GM19328 (cell line): ENCODE data around the gene PRM2.

Source experiments
- ATAC-seq: cut with Tn5 transposase; IDR thresholded peaks from one replicate; pipeline ENCODE4 v1.9.1; 2021; ENCODE audit warnings: mild to moderate bottlenecking, moderate library complexity; ENCODE audit not compliant: unreplicated experiment

The PRM2 gene

DNA sequence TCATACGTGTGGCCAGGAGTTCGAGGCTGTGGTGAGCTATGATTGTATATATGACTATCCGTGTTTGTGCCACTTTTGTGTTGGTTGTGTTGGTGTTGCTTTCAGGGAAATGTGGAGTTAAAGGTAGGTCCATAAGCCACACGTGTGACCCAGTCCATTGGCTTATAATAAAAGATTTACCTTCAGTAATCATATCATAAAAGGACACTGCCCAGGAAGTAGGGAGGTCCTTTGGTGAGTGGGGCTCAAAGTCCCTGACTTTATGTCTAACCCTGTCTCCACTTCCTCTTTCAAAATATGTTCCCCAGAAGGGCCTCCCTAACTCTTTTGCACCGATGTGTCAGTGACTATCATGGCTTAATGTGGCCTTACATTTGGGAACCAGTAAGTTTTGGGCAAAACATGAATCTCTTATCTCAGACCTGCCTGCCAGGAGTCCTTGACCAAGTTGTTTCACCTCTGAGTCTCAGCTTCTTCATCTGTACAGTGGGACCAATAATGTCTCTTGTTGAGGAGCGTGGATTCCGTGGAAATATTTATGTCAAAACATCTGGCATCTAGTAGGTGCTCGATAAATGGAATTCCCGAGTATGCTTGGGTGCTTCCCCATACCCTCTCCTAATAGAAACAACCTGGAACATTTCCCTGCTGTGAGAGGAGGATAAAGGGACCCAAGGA lies 12.0 kb downstream of the PRM2 start:
- ATAC-seq: no peak

DNA sequence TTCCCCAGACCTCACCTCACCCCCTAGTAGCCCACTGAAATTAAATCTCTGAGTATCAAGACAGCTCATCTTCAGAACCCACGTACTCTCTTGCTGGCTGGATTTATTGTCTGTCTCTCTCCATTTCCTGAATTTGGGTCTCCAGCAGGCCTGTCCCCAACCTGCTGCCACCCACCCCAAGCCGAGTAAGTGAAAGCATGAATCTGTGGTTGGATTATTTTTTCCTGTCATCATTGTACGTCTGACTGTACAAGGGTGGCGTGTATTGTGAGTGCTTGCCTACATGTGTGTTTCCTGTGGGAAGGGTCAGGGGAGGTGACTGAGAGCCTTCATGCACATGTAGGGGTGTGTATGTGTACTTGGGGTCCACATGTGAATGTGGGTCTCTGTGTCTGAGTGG lies 12.5 kb downstream of the PRM2 start:
- ATAC-seq: no peak

DNA sequence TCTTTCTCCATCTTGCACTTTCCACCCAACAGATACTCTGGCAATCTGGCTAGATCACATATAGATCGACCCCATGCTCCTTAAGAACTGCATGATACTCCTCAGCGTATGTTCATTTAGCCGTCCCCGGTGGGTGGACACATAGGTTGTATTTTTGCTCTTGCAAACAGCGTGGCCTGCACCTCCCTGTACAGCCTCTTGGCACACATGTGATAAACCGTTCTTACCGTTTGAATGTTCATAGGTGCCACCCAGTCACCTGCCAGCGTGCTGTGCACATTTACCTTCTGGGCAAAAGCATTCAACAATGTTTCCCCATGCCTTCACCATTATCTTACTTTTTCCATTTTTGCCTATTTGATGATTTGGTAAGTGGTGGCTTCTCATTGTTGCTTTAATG lies 13.4 kb downstream of the PRM2 start:
- ATAC-seq: no peak

DNA sequence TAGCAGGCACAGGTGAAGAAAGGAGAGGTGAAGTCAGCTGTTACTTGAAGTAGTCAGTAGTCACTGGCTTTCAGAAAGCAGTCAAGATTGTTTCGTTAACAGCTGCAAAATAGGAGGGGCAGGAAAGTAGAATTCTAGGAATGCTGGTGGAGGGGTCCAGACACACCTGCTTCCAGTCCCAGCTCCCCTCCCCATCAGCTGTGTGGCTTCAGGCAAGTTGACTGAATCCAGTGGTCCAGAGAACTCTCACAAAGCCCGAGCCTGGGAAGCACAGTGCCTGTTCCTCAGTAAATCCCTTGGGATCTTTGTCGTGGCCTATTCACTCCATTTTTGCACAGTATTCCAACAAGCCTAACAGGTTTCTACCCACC lies 15.7 kb downstream of the PRM2 start:
- no peak for ATAC-seq

DNA sequence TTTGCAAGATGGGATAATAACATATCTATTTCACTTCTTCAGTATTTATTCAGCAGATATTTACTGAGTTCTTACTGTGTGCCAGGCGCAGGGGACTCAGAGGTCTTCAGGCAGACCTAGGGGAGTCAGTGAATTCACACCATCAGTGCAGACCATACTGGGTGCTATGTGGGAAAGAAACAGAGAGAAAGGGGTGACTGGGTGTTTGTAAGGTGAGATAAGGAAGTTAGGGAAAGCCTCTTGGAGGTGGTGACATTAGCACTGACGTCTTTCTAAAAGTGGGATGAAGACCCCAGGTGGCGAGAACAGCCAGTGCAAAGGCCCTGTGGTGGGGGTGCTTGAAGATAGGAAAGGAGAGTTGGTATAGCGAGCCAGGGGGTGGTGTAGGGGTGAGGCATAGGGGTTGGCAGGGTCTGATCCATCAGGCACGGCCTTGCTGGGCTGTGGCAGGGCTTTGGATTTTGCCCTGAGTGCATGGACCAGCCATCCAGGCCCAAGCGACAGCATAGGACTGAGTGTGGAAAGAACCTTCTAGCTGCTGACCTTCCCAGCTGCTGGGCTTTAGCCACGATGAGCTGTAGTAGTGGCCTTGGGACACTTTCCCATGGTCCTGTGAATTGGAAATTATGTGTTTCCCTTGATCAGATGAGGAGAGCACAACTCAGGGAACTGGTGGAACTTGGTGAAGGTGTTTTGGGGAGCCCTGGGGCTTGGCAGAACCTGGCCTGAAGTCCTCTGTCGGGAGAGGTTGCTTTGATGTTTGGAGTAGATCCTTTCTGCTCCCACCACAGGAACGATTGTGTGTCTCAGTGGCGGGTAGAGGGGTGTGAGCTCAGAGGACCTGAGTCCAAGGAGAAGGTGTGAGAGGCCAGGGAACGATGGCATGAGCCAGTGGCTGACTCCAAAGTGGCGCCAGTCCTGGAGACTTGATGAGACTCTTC lies 16.4 kb downstream of the PRM2 start:
- no peak for ATAC-seq

DNA sequence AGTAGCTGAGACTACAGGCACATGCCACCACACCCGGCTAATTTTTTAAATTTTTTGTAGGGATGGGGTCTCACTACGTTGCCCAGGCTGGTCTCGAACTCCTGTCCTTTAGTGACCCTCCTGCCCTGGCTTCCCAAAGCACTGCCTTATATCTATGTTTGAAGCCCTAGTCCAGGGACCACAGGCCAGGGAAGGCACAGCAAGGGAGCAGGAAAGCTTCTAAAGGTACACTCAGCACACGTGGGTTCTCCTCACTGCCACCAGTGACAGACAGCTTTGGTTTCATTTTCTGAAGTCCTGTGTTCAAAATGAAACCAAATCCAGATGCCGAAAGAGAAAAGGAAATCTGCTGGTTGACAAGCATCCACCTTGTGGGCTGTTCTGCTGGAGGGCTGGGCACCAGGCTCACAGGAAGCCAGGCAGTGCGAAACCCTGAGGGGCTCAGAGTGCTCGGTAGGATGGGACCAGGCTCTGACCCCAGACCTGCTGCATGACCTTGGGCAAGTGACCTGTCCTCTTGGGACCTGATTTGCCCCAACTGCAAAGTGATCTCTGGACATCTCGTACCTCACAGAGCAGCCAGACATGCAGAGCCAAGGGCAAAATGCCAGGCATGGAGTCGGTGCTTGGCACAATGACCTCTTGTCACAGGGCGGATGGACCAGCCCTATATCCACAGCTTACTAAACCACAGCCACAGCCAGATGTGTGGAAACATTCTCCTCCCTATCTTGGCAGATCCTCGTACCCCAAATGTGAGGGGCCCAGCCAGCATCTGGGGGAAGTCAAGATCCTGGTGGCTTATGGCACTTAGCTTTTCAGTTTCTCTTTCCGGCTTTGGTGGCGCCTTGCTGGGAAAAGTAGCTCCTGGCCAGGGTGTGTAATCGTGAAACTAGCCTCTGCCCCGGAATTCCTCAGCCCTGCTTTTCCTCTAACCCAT lies 17.5 kb downstream of the PRM2 start:
- ATAC-seq: no peak

DNA sequence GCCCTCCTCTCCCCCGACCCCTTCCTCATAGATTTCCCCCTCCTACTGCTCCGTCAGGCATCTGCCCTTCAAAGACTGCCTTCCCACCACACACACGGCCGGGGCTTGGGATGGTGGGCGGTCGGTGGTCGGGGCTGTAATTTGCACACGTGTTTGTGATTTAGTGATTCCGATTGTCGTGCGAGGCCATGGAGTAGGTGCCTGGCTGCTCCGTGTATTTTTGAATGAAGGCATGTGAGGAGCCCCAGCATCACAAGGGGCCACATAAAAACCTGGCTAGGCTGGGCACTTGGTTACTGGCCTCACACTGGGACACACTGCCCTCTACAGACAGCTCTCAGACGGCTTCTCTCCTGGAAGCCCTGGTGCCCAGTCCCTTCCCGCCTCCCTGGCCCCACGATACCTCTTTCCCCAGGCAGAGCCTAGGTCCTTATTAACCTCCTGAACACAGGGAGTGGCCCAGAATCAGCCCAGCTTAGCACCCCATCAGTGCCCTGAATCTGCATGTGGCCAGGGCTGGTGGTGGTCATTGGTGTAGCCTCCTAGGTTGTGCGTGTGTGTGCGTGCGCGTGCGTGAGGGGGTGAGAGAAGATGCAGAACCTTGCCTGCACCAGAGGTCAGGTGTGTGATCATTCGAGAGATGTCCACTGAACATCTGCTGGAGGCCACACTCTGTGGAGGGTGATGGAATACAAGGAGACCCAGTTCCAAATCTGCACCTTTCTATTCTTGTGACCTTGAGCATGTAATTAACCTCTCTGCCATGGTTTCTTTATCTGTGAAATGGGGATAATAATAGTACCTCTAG lies 18.9 kb downstream of the PRM2 start:
- ATAC-seq: no peak

DNA sequence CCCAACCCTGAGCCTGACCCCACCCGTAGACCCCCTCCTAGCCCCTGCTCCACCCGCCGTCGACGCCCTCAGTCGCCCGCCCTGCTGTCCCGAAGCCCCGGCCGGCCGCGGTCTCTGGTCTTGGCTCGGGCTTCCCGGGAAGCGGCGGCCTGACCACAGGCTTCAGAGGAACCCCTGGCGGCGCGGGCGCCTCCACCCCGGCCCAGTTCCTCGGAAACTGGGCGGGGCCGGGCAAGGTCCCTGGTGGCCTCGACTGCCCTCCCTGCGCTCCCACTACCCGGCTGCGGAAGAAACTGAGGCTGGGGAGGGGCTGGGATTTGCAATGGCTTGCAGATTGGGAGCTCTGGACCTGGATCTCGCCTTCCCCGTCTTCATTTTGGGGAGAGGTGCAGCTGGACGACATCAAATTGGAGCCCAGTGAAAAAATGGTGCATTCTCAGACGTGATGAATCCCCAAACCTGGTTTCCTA lies 19.6 kb downstream of the PRM2 start:
- no peak for ATAC-seq

DNA sequence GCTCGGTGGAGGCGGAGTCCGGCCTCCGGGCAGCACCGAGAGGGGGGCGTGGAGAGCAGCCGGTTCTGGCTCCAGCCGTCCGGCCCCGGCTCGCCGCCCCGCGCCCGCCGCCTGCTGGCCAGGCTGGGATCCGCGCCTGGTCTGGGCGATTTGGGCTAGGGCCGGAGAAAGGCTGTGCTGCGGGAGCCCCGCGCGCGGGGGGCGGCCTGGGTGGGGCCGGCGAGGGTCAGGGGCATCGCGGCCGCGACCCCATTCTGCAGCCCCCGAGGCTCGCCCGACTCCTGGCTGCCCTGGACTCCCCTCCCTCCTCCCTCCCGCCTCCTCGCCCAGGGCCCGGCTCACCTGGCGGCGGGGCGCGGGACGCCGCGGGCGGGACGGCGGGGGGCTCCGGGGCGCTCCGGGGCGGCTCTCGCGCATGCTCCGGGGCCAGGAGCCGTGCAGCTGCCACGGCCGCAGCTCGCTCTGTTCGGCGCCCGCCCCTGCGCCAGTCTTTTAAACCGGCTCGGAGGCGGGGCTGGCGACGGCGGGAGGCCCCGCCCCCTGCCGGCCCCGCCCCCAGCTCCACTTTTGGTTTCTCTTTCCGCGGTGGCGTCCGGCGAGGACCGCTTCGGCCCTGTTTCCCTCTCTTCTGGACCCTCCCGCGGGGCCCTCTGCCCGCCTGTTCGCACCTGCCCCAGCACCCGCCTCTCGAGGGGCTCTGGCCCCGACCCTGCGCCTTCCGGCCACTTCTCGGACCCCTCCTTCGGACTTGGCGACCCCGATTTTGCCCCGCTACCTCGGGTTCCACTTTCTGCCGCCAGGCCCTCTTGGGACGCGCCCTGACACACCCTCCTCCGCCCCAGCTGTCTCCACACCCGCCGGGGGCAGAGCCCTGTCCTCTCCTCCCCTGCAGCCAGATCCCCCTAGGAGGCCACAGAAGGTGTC lies 20.3 kb downstream of the PRM2 start, which contains the start of gene SOCS1:
Gene SOCS1, minus strand, starts transcription at position 468 of the 924 bp plus-strand sequence. CDS start 726 bp downstream, outside the sequence.
- peak; percentile 57 for ATAC-seq

DNA sequence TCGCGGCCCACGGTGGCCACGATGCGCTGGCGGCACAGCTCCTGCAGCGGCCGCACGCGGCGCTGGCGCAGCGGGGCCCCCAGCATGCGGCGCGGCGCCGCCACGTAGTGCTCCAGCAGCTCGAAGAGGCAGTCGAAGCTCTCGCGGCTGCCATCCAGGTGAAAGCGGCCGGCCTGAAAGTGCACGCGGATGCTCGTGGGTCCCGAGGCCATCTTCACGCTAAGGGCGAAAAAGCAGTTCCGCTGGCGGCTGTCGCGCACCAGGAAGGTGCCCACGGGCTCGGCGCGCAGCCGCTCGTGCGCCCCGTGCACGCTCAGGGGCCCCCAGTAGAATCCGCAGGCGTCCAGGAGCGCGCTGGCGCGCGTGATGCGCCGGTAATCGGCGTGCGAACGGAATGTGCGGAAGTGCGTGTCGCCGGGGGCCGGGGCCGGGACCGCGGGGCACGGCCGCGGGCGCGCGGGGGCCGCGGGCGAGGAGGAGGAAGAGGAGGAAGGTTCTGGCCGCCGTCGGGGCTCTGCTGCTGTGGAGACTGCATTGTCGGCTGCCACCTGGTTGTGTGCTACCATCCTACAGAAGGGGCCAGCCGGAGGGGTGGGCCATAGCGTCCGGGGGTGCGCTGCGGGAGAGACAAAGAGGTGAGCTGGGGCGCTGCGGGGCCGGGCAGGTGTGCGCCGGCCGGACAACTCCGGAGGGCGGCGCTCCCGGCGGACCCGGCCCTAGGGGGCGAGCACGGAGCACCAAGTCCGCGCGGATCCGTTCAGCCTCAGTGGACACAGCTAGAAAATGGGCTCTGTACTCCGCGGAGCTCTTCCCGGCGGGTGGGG lies 21.2 kb downstream of the PRM2 start:
- ATAC-seq: peak; percentile 0

DNA sequence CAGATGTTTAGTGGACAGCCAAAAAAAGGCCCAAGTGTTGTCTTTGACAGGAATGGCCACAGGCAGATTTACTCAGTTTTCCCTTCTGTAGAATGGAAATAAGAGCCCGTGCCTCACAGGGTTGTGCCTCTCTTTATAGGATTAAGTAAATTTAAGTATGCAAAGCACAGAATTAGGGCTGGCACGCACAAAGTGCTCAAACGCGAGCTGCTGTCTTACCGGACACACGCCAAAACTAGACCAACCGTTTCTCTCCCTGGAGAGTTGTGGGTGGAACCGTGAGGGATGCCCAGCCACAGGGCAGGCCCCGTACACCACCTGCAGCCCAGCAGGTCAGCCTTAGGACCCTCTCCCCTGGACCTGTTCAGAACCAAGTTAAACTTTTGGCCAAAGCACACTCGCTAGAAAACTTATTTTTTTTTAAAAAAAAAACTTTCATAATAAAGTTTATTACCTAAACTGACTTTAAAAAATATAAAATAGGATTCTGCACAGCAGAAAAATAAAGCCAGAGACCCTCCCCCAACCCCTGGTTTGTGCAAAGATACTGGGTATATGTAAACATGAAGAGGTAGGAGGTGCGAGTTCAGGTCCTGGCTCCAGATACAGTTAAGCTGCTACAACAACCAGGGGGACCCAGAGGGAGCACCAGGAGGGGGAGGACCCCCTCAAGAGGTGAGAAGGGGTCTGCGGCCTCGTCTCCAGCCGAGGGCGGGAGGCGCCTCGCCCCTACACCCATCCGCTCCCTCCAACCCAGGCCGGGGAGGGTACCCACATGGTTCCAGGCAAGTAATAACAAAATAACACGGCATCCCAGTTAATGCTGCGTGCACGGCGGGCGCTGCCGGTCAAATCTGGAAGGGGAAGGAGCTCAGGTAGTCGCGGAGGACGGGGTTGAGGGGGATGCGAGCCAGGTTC lies 22.0 kb downstream of the PRM2 start:
- ATAC-seq: no peak

DNA sequence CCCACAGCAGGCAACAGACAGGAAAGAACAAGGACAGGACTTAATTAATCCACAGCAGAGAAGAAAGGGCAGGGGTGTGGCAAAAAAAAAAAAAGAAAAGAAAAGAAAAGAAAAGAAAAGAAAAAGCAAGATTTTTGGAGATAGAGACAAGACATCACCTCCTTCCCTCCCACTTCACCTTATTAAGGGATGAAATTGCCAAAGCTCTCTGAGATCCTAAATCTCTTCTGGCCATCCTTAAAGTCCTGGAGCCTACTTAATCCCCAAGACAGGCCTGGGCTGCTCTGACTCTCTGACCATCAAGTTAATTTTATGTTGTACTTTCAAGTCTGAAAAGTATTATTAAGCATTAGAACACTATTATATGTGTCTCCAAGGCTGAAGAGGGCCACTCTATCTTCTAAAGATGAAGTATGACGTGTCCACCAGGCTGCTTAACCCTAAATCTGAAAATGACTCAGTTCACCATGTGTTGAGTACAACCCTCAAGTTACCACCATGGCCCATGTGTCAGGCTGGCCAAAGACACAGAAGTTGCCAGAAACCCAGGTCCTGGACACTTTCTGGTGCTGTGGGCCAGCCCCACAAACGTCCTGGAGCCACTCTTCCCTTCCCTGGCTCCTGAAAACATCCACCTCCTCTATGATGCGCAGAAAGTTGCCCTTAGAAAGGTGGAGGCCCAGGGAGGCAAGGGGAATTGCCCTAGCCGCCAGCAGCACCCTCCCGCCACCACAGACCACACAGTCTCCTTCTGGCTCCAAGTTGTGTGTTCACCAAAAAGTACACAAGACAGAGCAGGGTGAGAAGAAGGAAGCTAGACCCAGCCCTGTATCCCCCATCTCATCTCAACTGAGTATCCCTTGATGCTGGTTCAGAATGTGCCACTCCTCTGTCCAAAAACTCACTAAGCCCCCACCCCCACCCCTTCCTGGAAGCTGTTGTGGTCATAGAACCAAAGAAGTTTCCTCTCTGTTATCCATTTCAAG lies 23.0 kb downstream of the PRM2 start:
- no peak for ATAC-seq

DNA sequence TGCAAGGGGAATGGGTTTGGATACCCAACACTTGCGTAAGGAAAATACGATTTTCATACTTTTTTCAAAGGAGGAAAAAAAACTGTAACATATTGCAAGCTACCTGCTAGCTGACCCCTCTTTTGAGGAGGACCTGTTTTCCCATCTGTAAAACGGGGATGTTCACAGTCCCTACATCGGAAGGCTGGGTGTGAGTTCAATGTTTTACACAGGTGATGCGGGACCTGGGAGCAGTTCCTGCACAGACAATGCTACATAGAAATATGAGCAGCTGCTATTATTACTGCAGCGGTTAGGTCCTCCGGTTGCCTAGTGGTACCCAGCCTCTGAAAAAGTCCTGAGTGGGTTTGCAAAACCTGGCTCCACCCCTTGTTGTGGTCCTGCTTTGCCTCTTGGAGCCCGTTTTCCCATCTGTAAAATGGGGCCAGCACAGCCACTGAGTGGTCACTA lies 23.8 kb downstream of the PRM2 start:
- ATAC-seq: no peak

DNA sequence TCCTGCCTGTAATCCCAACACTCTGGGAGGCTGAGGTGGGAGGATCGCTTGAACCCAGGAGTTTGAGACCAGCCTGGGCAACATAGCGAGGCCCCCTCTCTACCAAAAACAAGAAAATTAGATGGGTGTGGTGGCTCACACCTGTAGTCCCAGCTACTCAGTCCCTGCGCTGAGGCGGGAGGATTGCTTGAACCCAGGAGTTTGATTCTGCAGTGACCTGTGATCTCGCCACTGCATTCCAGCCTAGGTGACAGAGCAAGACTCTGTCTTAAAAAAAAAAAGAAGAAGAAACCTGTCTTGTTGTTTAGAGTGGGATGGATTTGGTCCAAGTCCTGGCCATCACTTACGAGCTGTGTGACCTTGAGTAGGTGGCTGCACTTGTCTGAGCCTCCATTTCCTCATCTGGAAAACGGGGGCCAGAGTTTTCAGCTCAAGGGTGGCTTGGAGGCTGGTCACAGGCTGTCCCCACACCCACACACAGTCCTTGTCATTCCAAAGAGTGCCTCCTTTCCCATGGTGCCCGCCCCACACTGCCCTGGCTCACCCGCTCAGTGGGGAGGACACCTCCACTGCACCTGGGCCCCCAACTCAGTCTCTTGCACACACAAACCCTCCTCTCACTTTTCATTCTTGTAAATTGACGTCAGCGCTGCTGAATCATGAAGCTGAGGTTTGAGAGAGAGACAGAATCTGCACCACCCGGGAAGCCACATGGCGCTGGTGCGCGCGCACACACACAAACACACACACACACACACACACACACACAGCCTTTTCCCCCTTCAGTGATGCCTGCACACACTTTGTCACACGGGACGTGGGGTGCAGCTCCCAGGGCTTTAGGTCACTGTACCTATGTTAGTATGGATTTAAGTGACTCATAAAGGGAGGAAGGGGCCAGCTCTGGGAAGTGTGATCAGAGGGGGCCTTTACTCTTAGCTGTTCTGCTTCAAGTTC lies 24.5 kb downstream of the PRM2 start:
- ATAC-seq: no peak
